SK-N-SH (cell line): ENCODE results near the gene SLC7A1.

Source experiments
- NFIC ChIP-seq: IDR thresholded peaks from 2 replicates; pipeline ENCODE4 v1.4.0; 2012; ENCODE audit warnings: borderline replicate concordance
- RAD21 ChIP-seq: IDR thresholded peaks from 2 replicates; pipeline ENCODE4 v1.6.1; 2012; ENCODE audit warnings: mild to moderate bottlenecking, low read length

DNA sequence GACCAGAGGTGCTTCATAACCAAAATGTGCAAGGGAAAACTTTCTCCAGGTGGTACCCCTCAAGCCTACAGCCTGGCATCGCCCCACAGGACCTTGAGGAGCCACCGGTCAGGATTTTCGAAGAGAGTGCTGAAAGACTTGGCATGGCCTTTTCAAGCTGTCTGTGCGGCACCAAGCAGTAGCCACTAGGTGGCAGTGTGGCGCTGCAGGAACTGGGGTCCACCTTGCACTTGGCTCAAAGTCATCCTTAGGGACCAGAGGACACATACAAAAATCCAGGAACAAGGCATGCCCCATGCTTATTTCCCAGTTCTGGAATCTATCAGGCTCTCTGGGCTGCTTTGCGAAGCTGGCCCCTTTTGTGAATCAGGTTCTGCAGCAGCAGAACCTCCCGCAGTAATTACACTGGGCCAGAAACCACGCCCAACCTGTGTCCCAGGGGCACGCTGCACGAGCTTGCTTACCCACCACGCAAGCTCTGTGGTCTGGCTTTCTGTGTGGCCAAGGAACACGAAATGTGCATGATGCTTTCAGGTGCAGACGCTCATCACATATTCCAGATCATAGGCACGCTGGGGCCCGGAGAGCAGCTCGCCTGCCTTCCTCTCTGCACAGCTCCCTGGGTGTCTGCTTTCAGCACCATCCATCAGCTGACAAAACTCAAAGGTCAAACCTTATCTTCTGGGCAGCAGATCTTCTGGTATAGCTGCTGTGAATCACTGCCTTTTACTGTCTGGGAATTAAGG, 87.2 kb downstream of the SLC7A1 start:
- peak; percentile 95 for TF ChIP-seq RAD21
- TF ChIP-seq NFIC, result no peak
